Upper lobe of right lung (tissue), 1 donor: ENCODE measurements around the gene RABGEF1. TPM values are rescaled to one million over a fixed set of nuclear protein-coding genes. Genes with fewer than 3 reads are reported as not detected.
"Not testable (repeated sequence)": the region's sequence is repeated elsewhere in the genome, so short reads cannot be mapped to it uniquely, and the experiment has no call there.

Source experiments
- ATAC-seq: fragments of 200-7000 bp; cut with Tn5 transposase; one replicate; pipeline ENCODE4 v1.9.1; 2020; ENCODE audit warnings: mild to moderate bottlenecking, moderate library complexity
- DNase-seq: peaks from one replicate; pipeline ENCODE4 v3.0.0-alpha.2; 2020
- H3K27ac ChIP-seq: fragments of 200-600 bp; one replicate; pipeline ENCODE4 v1.8.0; 2022
- H3K27me3 ChIP-seq: fragments of 200-600 bp; one replicate; pipeline ENCODE4 v1.8.0; 2022; ENCODE audit warnings: mild to moderate bottlenecking
- H3K36me3 ChIP-seq: fragments of 200-600 bp; one replicate; pipeline ENCODE4 v1.8.0; 2022
- H3K4me1 ChIP-seq: fragments of 200-600 bp; one replicate; pipeline ENCODE4 v1.8.0; 2022
- H3K4me3 ChIP-seq: fragments of 200-600 bp; one replicate; pipeline ENCODE4 v1.8.0; 2022; ENCODE audit warnings: mild to moderate bottlenecking
- H3K9me3 ChIP-seq: fragments of 200-600 bp; one replicate; pipeline ENCODE4 v1.8.0; 2022
- intact Hi-C: fragments of 100-400 bp; cut with DNase I; formaldehyde crosslinking; loops from one replicate; pipeline ENCODE4 v1.11.0; 2022
- total RNA-seq: library from RNA; stranded (reverse); fragmentation: NEBNext Ultra II Directional; extraction: Animal tissue kit (Norgen Biotek cat#: 25700); gene quantifications from one replicate; pipeline ENCODE4 v1.2.1, GENCODE V29; 2021
- TF ChIP-seq, protein P1 (sequence below): fragments of 200-600 bp; IDR thresholded peaks from one replicate; pipeline ENCODE4 v1.8.0; 2022; ENCODE audit warnings: antibody characterized with exemption
- donor health status: DM: no; HTN: yes; CAD: no; lungs with severe emphysema.

Gene RABGEF1
- total RNA-seq, 1 donor from 2014 or later: 23.1 TPM

DNA sequence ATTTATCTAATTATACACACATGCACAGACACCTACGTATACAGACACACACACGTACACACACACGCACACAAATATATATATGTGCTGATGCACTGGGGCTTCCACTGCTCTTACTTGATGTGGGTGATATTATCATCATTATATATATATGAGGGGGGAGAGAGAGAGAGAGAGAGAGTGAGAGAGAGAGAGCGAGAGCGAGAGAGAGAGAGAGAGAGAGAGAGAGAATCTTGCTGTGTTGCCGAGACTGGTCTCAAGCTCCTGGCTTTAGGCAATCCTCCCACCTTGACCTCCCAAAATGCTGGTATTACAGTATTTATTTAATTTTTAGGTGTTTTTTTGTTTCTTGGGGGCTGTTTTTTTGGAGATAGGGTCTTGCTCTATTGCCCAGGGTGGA is 3.6 kb upstream of the RABGEF1 start:
- ATAC-seq: no peak
- intact Hi-C loops: no loop called here
- H3K27me3 ChIP-seq: no peaks in the 10 kb centered on the region

GRCh38 chr7:66737667-66738066 is 2.9 kb upstream of the RABGEF1 start:
- Histone ChIP-seq H3K36me3 (no peaks in the 10 kb centered on the region), H3K27ac (no peak overlapping the region), H3K9me3 (peaks cover 9% of the 10 kb centered on the region), H3K4me3 (no peak overlapping the region), H3K4me1 (peaks cover 14% of the 10 kb centered on the region), H3K27me3 (no peaks in the 10 kb centered on the region)
- DNase-seq (no peak), ATAC-seq (no peak)
- TF ChIP-seq, protein P1, sequence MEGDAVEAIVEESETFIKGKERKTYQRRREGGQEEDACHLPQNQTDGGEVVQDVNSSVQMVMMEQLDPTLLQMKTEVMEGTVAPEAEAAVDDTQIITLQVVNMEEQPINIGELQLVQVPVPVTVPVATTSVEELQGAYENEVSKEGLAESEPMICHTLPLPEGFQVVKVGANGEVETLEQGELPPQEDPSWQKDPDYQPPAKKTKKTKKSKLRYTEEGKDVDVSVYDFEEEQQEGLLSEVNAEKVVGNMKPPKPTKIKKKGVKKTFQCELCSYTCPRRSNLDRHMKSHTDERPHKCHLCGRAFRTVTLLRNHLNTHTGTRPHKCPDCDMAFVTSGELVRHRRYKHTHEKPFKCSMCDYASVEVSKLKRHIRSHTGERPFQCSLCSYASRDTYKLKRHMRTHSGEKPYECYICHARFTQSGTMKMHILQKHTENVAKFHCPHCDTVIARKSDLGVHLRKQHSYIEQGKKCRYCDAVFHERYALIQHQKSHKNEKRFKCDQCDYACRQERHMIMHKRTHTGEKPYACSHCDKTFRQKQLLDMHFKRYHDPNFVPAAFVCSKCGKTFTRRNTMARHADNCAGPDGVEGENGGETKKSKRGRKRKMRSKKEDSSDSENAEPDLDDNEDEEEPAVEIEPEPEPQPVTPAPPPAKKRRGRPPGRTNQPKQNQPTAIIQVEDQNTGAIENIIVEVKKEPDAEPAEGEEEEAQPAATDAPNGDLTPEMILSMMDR: no peak
- intact Hi-C loops: no loop called here

More for the DNA sequence above, 3.6 kb upstream of the RABGEF1 start:
- no peak overlapping the region for H3K27ac ChIP-seq
- H3K9me3 ChIP-seq: peaks cover 9% of the 10 kb centered on the region
- no peak overlapping the region for H3K4me3 ChIP-seq
- DNase-seq: no peak
- TF ChIP-seq, protein P1: no peak
- no peaks in the 10 kb centered on the region for H3K36me3 ChIP-seq
- peaks cover 10% of the 10 kb centered on the region for H3K4me1 ChIP-seq

- Histone ChIP-seq H3K9me3 (peaks cover 9% of the 10 kb centered on the region), H3K36me3 (no peaks in the 10 kb centered on the region), H3K27me3 (no peaks in the 10 kb centered on the region), H3K4me1 (peaks cover 14% of the 10 kb centered on the region), H3K27ac (peak overlapping the region; percentile 98), H3K4me3 (peak overlapping the region; percentile 95)
- DNase-seq (no peak), ATAC-seq (no peak)
- intact Hi-C loops: no loop called here
- TF ChIP-seq, protein P1: no peak
Measured at GRCh38 chr7:66739477-66739876, 1.1 kb upstream of the RABGEF1 start.

- DNase-seq (no peak), ATAC-seq (no peak)
- intact Hi-C loops: no loop called here
- TF ChIP-seq, protein P1: no peak
- peaks cover 9% of the 10 kb centered on the region for H3K9me3 ChIP-seq
- H3K27me3 ChIP-seq: no peaks in the 10 kb centered on the region
- peak overlapping the region; percentile 98 for H3K27ac ChIP-seq
- H3K36me3 ChIP-seq: no peaks in the 10 kb centered on the region
- peaks cover 14% of the 10 kb centered on the region for H3K4me1 ChIP-seq
- peak overlapping the region; percentile 95 for H3K4me3 ChIP-seq
Measured at GRCh38 chr7:66739953-66740301, 606 bp upstream of the RABGEF1 start.

DNA sequence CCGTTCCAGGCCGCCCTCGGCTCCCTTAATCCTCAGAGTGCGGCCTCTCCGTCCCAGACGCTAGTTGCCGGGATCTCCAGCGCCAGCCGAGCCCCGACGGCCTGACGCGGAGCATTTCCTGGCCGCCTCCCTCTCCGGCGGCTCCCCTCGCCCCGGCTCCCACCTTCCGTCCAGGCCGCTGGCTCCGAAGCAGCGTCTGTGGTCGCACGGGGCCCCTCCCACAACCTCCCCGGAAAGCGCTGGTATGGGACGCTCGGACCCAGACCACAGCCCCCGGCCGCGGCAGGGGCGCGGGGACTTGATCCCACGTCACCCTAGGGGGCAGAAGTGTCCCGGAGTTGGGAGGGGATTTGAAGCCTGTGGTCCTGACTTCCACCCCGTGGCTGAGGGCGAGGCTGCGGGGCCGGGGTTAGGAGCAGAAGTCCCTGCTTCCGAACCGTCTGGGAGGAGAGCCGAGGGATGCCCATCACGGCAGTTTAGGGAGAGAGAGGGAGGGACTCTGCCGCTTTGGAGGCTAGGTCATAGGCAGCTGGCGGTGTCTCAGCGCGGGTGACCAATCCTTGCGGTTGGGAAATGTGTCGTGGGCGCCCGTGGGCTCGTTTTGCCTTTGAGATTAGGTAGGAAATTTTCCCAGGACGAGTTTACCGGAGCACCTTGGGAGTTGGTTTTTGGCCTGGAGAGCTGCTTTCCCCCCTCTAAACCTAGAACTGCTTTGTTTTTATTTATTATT is 612 bp downstream of the RABGEF1 start:
- H3K9me3 ChIP-seq, intact Hi-C loops, H3K36me3 ChIP-seq, H3K27me3 ChIP-seq: not testable (repeated sequence)
- H3K4me3 ChIP-seq: peak overlapping the region; percentile 95
- H3K4me1 ChIP-seq: peaks cover 14% of the 10 kb centered on the region
- peak overlapping the region; percentile 98 for H3K27ac ChIP-seq
- peak; percentile 67 for ATAC-seq
- TF ChIP-seq, protein P1: peak; percentile 16
- peak; percentile 78 for DNase-seq

DNA sequence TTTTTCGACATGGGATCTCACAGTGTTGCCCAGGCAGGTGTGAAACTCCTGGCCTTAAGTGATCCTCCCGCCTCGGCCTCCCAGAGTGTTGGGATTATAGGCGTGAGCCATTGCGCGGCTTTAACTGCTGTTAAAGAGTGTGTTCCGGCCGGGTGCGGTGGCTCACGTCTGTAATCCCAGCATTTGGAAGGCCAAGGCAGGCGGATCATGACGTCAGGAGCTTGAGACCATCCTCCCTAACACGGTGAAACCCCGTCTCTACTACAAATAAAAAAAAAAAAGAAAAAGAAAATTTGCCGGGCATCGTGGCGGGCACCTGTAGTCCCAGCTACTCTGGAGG is 1.1 kb downstream of the RABGEF1 start:
- ATAC-seq: no peak

DNA sequence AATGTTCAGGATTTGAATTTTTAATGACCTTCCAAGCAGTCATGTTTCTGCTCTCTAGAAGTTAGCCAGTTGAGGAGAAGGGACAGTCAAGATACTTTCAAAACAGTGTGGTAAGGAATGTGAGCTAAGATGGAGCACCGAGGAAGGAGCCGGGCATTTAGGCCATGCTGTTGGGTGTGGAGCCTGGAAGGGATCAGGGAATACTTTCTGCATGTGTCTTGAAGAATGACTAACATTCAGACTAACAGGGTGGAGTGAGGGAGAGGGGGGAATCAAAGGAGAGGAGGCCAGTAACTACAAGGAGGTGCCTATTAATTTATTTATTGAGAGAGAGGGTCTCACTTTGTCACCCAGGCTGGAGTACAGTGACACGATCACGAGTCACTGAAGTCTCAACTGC is 1.8 kb downstream of the RABGEF1 start:
- H3K4me3 ChIP-seq, H3K9me3 ChIP-seq, DNase-seq, ATAC-seq, H3K27me3 ChIP-seq, H3K27ac ChIP-seq, H3K36me3 ChIP-seq, intact Hi-C loops: not testable (repeated sequence)
- peaks cover 14% of the 10 kb centered on the region for H3K4me1 ChIP-seq

More for the DNA sequence above, 1.1 kb downstream of the RABGEF1 start:
- H3K4me3 ChIP-seq: peak overlapping the region; percentile 95
- peak overlapping the region; percentile 98 for H3K27ac ChIP-seq
- DNase-seq: no peak
- TF ChIP-seq, protein P1: no peak
- peaks cover 14% of the 10 kb centered on the region for H3K4me1 ChIP-seq
- intact Hi-C loops: no loop called here
- H3K36me3 ChIP-seq: no peaks in the 10 kb centered on the region
- H3K27me3 ChIP-seq: no peaks in the 10 kb centered on the region
- H3K9me3 ChIP-seq: peaks cover under 1% of the 10 kb centered on the region
